ENCODE results near the gene CTRL.
"Not testable (repeated sequence)": the region's sequence is repeated elsewhere in the genome, so short reads cannot be mapped to it uniquely, and the experiment has no call there.

The CTRL gene

DNA sequence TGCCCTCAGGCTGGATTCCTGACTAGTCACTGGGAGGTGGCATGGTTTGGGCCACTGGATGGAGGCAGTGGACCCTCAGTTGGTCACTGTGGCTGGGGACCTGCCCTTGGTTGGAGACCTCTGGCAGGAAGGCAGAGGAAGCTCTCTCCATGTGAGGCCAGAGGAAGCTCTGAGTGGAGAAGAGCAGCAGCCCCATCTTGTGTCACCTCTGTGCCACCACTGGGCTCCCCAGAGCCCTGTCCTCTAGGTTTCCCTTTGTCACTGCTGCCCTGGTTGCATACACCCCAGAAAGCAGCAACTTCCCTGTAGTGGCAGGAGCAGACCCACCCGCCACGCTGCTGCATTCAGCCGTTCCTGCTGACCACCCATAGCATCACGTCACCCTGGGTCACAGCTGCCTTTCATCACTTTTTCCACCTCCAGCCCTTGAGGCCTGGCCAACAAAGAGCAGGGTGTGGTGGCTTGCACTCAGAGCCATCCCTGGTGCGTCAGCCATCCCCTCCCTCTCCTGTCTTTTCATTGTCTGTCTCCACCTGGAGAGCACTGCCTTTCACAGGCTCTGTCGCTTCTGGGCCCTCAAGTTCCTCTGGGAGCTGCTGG, 11.9 kb downstream of the CTRL start:
- no peak overlapping the region for H3K4me3 ChIP-seq (ENCODE audit: low read depth, low read length)
- TF ChIP-seq, protein P1, sequence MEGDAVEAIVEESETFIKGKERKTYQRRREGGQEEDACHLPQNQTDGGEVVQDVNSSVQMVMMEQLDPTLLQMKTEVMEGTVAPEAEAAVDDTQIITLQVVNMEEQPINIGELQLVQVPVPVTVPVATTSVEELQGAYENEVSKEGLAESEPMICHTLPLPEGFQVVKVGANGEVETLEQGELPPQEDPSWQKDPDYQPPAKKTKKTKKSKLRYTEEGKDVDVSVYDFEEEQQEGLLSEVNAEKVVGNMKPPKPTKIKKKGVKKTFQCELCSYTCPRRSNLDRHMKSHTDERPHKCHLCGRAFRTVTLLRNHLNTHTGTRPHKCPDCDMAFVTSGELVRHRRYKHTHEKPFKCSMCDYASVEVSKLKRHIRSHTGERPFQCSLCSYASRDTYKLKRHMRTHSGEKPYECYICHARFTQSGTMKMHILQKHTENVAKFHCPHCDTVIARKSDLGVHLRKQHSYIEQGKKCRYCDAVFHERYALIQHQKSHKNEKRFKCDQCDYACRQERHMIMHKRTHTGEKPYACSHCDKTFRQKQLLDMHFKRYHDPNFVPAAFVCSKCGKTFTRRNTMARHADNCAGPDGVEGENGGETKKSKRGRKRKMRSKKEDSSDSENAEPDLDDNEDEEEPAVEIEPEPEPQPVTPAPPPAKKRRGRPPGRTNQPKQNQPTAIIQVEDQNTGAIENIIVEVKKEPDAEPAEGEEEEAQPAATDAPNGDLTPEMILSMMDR (IDR thresholded peaks at IDR 0.05; ENCODE audit: low read depth, low read length): no peak

DNA sequence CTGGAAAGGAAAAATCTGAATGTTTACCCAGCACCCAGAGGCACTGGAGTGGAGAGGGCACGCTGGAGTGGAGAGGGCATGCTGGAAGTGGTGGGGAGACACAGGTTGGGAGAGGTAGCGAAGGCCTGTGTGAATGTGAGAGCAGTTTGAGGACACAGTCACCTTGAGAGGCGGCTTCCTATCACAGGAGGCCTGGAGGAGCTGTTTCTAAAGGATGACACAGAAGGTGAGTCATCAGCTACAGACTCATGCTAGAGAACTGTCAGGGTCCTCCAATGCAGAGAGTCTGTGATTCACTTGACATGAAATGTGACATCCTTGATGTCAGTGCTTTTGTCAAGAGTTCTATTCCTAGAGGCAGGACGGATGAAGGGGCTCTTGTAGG, 13.8 kb downstream of the CTRL start:
- TF ChIP-seq, protein P1 (IDR thresholded peaks at IDR 0.05; ENCODE audit: low read depth, low read length): no peak
- H3K4me3 ChIP-seq (ENCODE audit: low read depth, low read length): no peak overlapping the region

DNA sequence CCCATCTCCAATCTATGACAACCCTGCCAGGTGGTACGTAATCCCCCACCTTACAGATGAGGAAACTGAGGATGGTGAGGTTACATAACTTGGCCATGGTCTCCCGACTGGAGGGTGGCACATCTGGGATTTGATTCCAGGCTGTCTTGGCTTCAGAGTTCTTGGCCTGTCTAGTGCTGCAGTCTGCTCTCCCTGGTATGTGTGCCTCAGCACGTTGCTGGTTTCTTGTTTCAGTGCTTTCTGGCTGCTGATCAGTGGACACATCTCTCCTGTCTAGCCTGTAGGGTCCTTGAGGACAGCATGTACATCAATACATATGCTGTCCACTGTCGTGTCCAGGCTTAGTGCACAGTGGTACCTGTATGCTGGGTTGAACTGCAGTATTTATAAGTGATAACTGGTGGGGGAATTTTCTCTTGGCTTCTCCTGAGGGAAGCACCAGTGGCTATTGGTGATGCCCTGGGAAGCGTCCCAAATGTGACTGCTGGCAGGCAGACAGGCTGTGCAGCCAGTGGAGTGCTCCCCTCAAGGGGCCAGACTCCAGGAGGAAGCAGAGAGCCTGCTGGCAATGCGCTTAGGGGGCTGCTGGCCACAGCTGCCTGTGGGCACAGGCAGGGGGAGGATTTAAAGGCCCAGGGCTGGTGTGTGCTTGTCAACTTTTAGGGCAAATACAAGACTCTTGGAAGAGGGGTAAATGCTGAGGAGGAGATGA, 14.4 kb downstream of the CTRL start:
- TF ChIP-seq, protein P1 (IDR thresholded peaks at IDR 0.05; ENCODE audit: low read depth, low read length): no peak
- H3K4me3 ChIP-seq (ENCODE audit: low read depth, low read length): no peak overlapping the region

DNA sequence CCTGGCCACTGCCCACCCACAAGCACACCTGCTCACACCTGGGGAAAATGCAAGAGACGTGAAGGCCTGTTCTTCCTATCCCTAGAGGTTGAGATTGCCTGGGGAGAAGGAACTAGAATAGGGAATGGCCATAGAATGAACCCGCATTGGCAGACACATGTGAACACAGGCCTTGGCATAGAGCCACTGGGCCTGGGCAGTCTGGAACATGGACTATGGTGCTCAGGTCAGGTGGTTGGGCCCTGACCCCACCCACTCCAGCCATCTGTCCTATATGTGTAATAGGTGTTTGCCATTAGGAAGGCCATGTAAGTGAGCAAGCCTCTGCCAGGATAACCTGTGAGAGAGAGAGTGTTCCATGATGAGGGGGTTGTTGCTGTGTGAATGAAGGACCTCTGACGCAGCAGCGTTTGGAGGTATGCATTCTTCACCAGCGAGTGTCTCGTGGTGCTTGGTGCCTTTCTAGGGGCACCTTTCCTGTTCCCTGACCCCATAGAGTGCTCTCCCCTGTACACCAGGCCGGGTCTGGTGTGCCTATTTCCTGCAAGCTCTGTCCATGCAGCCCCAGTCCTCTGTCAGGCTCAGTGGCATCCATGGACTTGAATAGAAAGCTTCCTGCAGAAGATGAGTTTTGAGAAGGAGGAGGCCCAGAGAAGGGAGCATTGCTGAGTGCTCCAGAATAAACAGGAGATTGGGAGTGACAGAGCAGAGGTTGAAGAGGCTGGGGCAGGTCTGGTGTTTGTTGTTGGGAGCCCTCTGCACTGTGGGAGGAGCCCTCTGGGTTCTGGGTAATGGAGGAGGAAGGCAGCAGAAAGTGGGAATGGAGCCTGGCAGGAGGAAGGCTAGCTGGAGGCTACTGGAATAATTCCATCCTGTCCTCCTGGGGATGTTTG, 15.6 kb downstream of the CTRL start:
- TF ChIP-seq, protein P1 (IDR thresholded peaks at IDR 0.05; ENCODE audit: low read depth, low read length): no peak
- no peak overlapping the region for H3K4me3 ChIP-seq (ENCODE audit: low read depth, low read length)

DNA sequence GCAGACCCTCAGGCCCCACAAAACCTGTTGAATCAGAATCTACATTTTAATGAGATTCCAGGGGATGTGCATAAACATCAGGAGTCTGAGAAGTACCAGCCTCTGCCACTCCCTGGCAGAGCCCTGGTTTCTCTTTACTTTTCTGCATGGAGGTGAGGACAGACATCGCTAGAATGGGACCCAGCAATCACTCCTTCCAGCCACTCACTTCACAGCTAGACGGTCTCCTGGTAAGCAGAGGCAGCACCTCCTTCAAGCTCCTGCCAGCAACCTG, 16.2 kb downstream of the CTRL start:
- H3K4me3 ChIP-seq (ENCODE audit: low read depth, low read length): not testable (repeated sequence)

DNA sequence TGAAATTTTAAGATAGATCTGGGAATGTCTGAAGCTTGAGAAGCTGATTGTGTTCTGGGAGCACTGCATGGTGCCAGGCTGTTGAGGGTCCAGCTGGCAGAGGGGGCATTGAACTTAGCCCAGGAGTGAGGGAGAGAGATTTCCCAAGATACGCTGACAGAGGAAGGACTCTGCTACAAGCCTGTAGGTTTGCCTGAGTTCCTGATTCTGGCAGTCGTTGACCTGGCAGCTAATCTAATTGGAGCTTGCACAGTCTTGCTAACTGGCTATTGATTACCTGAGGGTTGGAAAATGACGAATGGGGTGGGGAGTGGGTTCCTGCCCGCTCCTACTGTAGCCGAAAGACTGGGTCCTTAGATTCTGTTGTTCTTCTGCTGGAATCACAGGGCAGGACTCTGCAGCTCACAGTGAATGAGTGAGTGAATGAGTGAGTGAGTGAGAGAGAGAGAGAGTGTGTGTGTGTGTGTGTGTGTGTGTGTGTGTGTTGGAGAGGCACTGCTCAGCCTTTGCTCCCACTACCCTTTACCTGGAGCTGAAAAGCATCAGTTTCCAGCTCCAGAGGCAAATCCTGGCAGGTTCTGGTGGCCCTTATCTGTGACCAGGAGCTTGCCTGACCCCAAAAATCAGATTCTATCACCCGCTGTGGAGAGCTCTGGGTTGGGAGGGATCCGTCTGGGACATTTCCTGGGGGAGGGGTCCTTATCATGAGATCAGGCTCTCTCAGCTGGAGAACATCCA, 16.7 kb downstream of the CTRL start:
- TF ChIP-seq, protein P1 (IDR thresholded peaks at IDR 0.05; ENCODE audit: low read depth, low read length): no peak
- no peak overlapping the region for H3K4me3 ChIP-seq (ENCODE audit: low read depth, low read length)

DNA sequence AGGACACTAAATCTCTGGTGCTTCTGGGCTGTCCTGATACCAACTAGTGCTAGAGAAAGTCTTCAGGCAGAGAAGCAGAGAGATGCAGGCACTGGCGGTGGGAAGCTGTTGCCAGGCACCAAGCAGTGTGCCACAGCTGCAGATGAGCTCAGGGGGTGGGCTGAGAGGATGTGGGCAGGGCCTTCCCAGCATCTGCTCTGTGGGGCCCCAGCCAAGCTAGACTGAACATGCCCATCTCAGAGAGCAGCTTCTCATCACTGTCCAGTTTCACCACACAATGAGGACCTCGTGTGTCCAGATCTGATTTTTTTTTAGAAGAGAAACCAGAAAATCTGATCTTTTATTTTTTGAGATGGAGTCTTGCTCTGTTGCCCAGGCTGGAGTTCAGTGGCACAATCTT, 21.5 kb downstream of the CTRL start:
- TF ChIP-seq, protein P1 (IDR thresholded peaks at IDR 0.05; ENCODE audit: low read depth, low read length): no peak

More for the DNA sequence above, 21.5 kb downstream of the CTRL start:
- H3K4me3 ChIP-seq (ENCODE audit: low read depth, low read length): no peak overlapping the region
